Measurements from ENCODE around the gene NAAA. TPM values are rescaled to one million over a fixed set of nuclear protein-coding genes. Genes with fewer than 3 reads are reported as not detected.

NAAA gene
- total and polyA plus RNA-seq, 2 donors (not counting 1 experiment from before 2014, with no cell fraction given), result 32.4 to 50.7 TPM

DNA sequence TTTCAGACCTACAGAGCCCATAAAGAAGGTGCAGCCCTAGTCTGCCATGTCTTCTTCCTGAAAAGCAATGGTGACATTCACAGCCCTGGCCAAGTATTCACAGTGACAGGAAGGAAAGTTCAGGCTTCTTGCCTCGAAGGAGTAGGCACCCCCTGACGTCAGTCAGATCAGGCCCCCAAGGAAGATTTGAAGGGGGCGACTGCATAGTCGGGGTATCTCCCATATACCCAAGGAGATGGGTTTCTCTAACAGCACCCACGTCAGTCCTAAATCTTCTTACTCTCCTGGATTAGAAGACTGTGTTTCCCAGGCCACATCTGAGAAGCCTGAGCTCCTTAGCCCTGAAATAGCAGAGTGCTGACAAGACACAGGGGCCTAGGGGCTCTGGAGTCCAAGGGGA is 38.5 kb downstream of the NAAA start, which contains the start of gene PPEF2:
TSS of gene PPEF2 (minus strand) at position 101 of the 400 bp plus-strand sequence. CDS start 6,127 bp downstream, outside the sequence.
- no peaks in the 10 kb centered on the region for H4K20me1 ChIP-seq (ENCODE audit: control insufficient read depth, extremely low read depth, insufficient read depth, low read length)

DNA sequence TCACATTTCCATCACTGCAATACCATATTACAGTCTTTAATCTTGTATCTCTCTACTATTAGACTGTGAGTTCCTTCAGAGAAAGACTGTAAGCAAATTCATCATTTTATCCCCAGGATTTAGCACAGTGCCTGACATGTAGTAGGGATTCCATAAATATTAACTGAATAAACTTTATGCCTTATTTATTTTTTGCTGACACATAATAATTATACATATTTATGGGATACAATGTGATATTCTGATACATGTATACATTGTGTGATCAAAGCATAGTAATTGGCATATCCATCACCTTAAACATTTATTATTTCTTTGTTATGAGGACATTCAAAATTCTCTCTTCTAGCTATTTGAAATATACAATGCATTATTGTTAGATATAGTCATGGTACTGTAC is 42.3 kb downstream of the NAAA start:
- Histone ChIP-seq H4K20me1 (ENCODE audit: control insufficient read depth, extremely low read depth, insufficient read depth, low read length) (no peaks in the 10 kb centered on the region), H3K4me3 (replicated peaks in 1 of 4; ENCODE audit: control extremely low read depth in 1 of 4, insufficient read depth in 1 of 4, low read depth in 3 of 4, low read length in 4 of 4) (no peak overlapping the region), H3K27me3 (ENCODE audit: control insufficient read depth, insufficient read depth, low read length) (peaks cover 9% of the 10 kb centered on the region), H3K79me2 (ENCODE audit: control insufficient read depth, insufficient read depth, low read length) (no peaks in the 10 kb centered on the region), H2AFZ (ENCODE audit: low read length) (no peak overlapping the region), H3K4me1 (ENCODE audit: control insufficient read depth, extremely low read depth, insufficient read depth, low read length) (no peaks in the 10 kb centered on the region), H3K36me3 (ENCODE audit: control insufficient read depth, insufficient read depth, low read length) (no peaks in the 10 kb centered on the region), H3K9me3 (ENCODE audit: control insufficient read depth, insufficient read depth, low read depth, low read length) (no peaks in the 10 kb centered on the region), H3K4me2 (ENCODE audit: extremely low read depth, insufficient read depth, low read length) (no peak overlapping the region), H3K27ac (ENCODE audit: insufficient read depth, low read length) (no peak overlapping the region), H3K9ac (ENCODE audit: insufficient read depth, low read length) (no peak overlapping the region)
- TF ChIP-seq, protein P1, sequence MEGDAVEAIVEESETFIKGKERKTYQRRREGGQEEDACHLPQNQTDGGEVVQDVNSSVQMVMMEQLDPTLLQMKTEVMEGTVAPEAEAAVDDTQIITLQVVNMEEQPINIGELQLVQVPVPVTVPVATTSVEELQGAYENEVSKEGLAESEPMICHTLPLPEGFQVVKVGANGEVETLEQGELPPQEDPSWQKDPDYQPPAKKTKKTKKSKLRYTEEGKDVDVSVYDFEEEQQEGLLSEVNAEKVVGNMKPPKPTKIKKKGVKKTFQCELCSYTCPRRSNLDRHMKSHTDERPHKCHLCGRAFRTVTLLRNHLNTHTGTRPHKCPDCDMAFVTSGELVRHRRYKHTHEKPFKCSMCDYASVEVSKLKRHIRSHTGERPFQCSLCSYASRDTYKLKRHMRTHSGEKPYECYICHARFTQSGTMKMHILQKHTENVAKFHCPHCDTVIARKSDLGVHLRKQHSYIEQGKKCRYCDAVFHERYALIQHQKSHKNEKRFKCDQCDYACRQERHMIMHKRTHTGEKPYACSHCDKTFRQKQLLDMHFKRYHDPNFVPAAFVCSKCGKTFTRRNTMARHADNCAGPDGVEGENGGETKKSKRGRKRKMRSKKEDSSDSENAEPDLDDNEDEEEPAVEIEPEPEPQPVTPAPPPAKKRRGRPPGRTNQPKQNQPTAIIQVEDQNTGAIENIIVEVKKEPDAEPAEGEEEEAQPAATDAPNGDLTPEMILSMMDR (conservative IDR thresholded peaks at IDR 0.05 in 1 of 2, IDR thresholded peaks at IDR 0.05 in 1 of 2; ENCODE audit: low read depth in 1 of 2, low read length in 2 of 2), result no peak
- no peak for TF ChIP-seq EZH2 (IDR thresholded peaks at IDR 0.05; ENCODE audit: low read length, missing control alignments)
- DNase-seq (ENCODE audit: low read depth in 2 of 2), result no peak

More for the DNA sequence above, 38.5 kb downstream of the NAAA start, which contains the start of gene PPEF2:
- TF ChIP-seq, protein P1 (conservative IDR thresholded peaks at IDR 0.05 in 1 of 2, IDR thresholded peaks at IDR 0.05 in 1 of 2; ENCODE audit: low read depth in 1 of 2, low read length in 2 of 2), result no peak
- no peak for TF ChIP-seq EZH2 (IDR thresholded peaks at IDR 0.05; ENCODE audit: low read length, missing control alignments)
- H3K9ac ChIP-seq (ENCODE audit: insufficient read depth, low read length), result no peak within 1 kb of the TSS
- no peaks in the 10 kb centered on the region for H3K36me3 ChIP-seq (ENCODE audit: control insufficient read depth, insufficient read depth, low read length)
- no peaks in the 10 kb centered on the region for H3K9me3 ChIP-seq (ENCODE audit: control insufficient read depth, insufficient read depth, low read depth, low read length)
- H3K4me1 ChIP-seq (ENCODE audit: control insufficient read depth, extremely low read depth, insufficient read depth, low read length), result no peaks in the 10 kb centered on the region
- DNase-seq (ENCODE audit: low read depth in 2 of 2), result no peak
- H2AFZ ChIP-seq (ENCODE audit: low read length), result no peak within 1 kb of the TSS
- no peak within 1 kb of the TSS for H3K4me3 ChIP-seq (replicated peaks in 1 of 4; ENCODE audit: control extremely low read depth in 1 of 4, insufficient read depth in 1 of 4, low read depth in 3 of 4, low read length in 4 of 4)
- peaks cover 9% of the 10 kb centered on the region for H3K27me3 ChIP-seq (ENCODE audit: control insufficient read depth, insufficient read depth, low read length)
- no peak within 1 kb of the TSS for H3K27ac ChIP-seq (ENCODE audit: insufficient read depth, low read length)
- H3K4me2 ChIP-seq (ENCODE audit: extremely low read depth, insufficient read depth, low read length), result no peak within 1 kb of the TSS
- H3K79me2 ChIP-seq (ENCODE audit: control insufficient read depth, insufficient read depth, low read length), result no peaks in the 10 kb centered on the region

DNA sequence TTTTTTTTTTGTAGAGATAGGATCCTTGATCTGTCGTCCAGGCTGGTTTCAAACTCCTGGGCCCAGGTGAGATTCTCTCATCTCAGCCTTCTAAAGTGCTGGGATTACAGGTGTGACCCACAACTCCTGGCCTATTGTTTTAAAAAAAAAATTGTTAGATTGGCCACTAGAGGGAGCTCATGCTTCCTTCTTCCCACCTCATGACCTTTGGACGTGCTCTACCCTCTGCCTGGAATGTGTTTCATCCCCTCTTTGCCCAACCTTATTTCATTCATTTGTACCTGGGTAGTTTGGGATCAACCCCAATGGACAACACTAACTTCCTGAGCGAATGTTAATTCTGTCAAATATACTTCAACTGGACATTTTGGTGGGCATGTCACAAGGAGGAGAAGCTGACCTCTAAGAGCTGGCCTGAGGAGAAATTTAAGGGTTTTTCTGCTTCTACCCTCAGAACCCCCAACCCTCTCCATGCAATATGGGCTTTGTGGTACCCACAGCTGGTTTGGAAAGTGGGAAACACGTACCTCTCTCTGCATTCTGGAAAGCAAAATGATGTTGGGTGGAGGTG is 45.0 kb downstream of the NAAA start:
- no peak overlapping the region for H3K9ac ChIP-seq (ENCODE audit: insufficient read depth, low read length)
- no peaks in the 10 kb centered on the region for H3K36me3 ChIP-seq (ENCODE audit: control insufficient read depth, insufficient read depth, low read length)
- H2AFZ ChIP-seq (ENCODE audit: low read length), result no peak overlapping the region
- no peaks in the 10 kb centered on the region for H4K20me1 ChIP-seq (ENCODE audit: control insufficient read depth, extremely low read depth, insufficient read depth, low read length)
- no peak overlapping the region for H3K27ac ChIP-seq (ENCODE audit: insufficient read depth, low read length)
- no peaks in the 10 kb centered on the region for H3K9me3 ChIP-seq (ENCODE audit: control insufficient read depth, insufficient read depth, low read depth, low read length)
- no peaks in the 10 kb centered on the region for H3K79me2 ChIP-seq (ENCODE audit: control insufficient read depth, insufficient read depth, low read length)
- DNase-seq (ENCODE audit: low read depth in 2 of 2), result peak in 1 of 2 donors; percentile 34
- no peaks in the 10 kb centered on the region for H3K27me3 ChIP-seq (ENCODE audit: control insufficient read depth, insufficient read depth, low read length)
- H3K4me3 ChIP-seq (replicated peaks in 1 of 4; ENCODE audit: control extremely low read depth in 1 of 4, insufficient read depth in 1 of 4, low read depth in 3 of 4, low read length in 4 of 4), result no peak overlapping the region
- TF ChIP-seq EZH2 (IDR thresholded peaks at IDR 0.05; ENCODE audit: low read length, missing control alignments), result no peak
- TF ChIP-seq, protein P1 (conservative IDR thresholded peaks at IDR 0.05 in 1 of 2, IDR thresholded peaks at IDR 0.05 in 1 of 2; ENCODE audit: low read depth in 1 of 2, low read length in 2 of 2), result peak; percentile 60 to 65
- no peak overlapping the region for H3K4me2 ChIP-seq (ENCODE audit: extremely low read depth, insufficient read depth, low read length)
- H3K4me1 ChIP-seq (ENCODE audit: control insufficient read depth, extremely low read depth, insufficient read depth, low read length), result no peaks in the 10 kb centered on the region

All from fibroblast of lung (primary cell).